SJCRH30 (cell line): Measurements from ENCODE around the gene MRC1. TPM values are rescaled to one million over a fixed set of nuclear protein-coding genes. Genes with fewer than 3 reads are reported as not detected.

ENCODE experiments used
- DNase-seq, 2 experiments: peaks; one replicate each; pipeline ENCODE4 v3.0.0-alpha.2; 2015 to 2020
- H3K27ac ChIP-seq: fragments of 250-450 bp; sonication (Bioruptor Pico); 2 replicates; pipeline ENCODE4 v1.5.1; 2020; ENCODE audit warnings: mild to moderate bottlenecking, moderate library complexity
- H3K27me3 ChIP-seq: fragments of 250-450 bp; sonication (Bioruptor Pico); 2 replicates; pipeline ENCODE4 v1.5.1; 2020; ENCODE audit warnings: mild to moderate bottlenecking, moderate library complexity
- H3K36me3 ChIP-seq: fragments of 250-450 bp; sonication (Bioruptor Pico); 2 replicates; pipeline ENCODE4 v1.5.1; 2020; ENCODE audit warnings: mild to moderate bottlenecking, moderate library complexity
- H3K4me1 ChIP-seq: fragments of 250-450 bp; sonication (Bioruptor Pico); 2 replicates; pipeline ENCODE4 v1.5.1; 2020; ENCODE audit warnings: mild to moderate bottlenecking, moderate library complexity
- H3K4me3 ChIP-seq: fragments of 250-450 bp; sonication (Bioruptor Pico); 2 replicates; pipeline ENCODE4 v1.5.1; 2020; ENCODE audit warnings: mild to moderate bottlenecking, moderate library complexity
- H3K9me3 ChIP-seq: fragments of 250-450 bp; sonication (Bioruptor Pico); replicated peaks from 2 replicates; pipeline ENCODE4 v1.5.1; 2020; ENCODE audit warnings: mild to moderate bottlenecking, moderate library complexity
- total RNA-seq: library from RNA; depleted of rRNA; stranded (reverse); fragments of >200 nt; shearing (Covaris generic); gene quantifications from 2 replicates; pipeline ENCODE4 v1.2.3, GENCODE V29; 2014

Gene MRC1
- total RNA-seq, 1 experiment from 2014 or later = not detected

- no peak overlapping the region for H3K27ac ChIP-seq
- no peak overlapping the region for H3K4me3 ChIP-seq
- peak in 1 of 2 experiments; percentile 1 for DNase-seq
- H3K27me3 ChIP-seq = no peaks in the 10 kb centered on the region
- no peaks in the 10 kb centered on the region for H3K4me1 ChIP-seq
- no peaks in the 10 kb centered on the region for H3K36me3 ChIP-seq
- H3K9me3 ChIP-seq = no peaks in the 10 kb centered on the region
Measured at GRCh38 chr10:17878896-17879295, 69.7 kb downstream of the MRC1 start.

- H3K4me1 ChIP-seq = no peaks in the 10 kb centered on the region
- no peaks in the 10 kb centered on the region for H3K9me3 ChIP-seq
- no peak for DNase-seq
- no peak overlapping the region for H3K4me3 ChIP-seq
- no peak overlapping the region for H3K27ac ChIP-seq
- H3K36me3 ChIP-seq = no peaks in the 10 kb centered on the region
- H3K27me3 ChIP-seq = no peaks in the 10 kb centered on the region
Measured at GRCh38 chr10:17880601-17881000, 71.5 kb downstream of the MRC1 start.

- no peak for DNase-seq
- Histone ChIP-seq H3K4me1 (no peaks in the 10 kb centered on the region), H3K36me3 (no peaks in the 10 kb centered on the region), H3K4me3 (no peak overlapping the region), H3K27me3 (no peaks in the 10 kb centered on the region), H3K27ac (no peak overlapping the region), H3K9me3 (no peaks in the 10 kb centered on the region)
Measured at GRCh38 chr10:17882557-17882956, 73.4 kb downstream of the MRC1 start.

- no peak for DNase-seq
- H3K4me3 ChIP-seq = no peak overlapping the region
- H3K27me3 ChIP-seq = no peaks in the 10 kb centered on the region
- H3K36me3 ChIP-seq = no peaks in the 10 kb centered on the region
- H3K27ac ChIP-seq = no peak overlapping the region
- no peaks in the 10 kb centered on the region for H3K4me1 ChIP-seq
- no peaks in the 10 kb centered on the region for H3K9me3 ChIP-seq
Measured at GRCh38 chr10:17883621-17884020, 74.5 kb downstream of the MRC1 start.

- H3K4me1 ChIP-seq = no peaks in the 10 kb centered on the region
Measured at GRCh38 chr10:17888189-17888588, 79.0 kb downstream of the MRC1 start.

GRCh38 chr10:17891435-17891834 is 82.3 kb downstream of the MRC1 start:
- no peaks in the 10 kb centered on the region for H3K4me1 ChIP-seq
- no peaks in the 10 kb centered on the region for H3K36me3 ChIP-seq
- H3K9me3 ChIP-seq = no peaks in the 10 kb centered on the region
- H3K27ac ChIP-seq = no peak overlapping the region
- H3K27me3 ChIP-seq = no peaks in the 10 kb centered on the region
- no peak overlapping the region for H3K4me3 ChIP-seq
- DNase-seq = no peak

More at GRCh38 chr10:17888189-17888588, 79.0 kb downstream of the MRC1 start:
- Histone ChIP-seq H3K27ac (no peak overlapping the region), H3K36me3 (no peaks in the 10 kb centered on the region), H3K4me3 (no peak overlapping the region), H3K27me3 (no peaks in the 10 kb centered on the region), H3K9me3 (no peaks in the 10 kb centered on the region)
- DNase-seq = no peak

GRCh38 chr10:17904564-17904963 is 95.4 kb downstream of the MRC1 start:
- no peak overlapping the region for H3K4me3 ChIP-seq

GRCh38 chr10:17905491-17905890 is 96.3 kb downstream of the MRC1 start:
- no peak for DNase-seq
- H3K27me3 ChIP-seq = 0 out of 2 replicates have a peak, but pooled peaks cover 3% of the 10 kb centered on the region
- H3K27ac ChIP-seq = no peak overlapping the region
- no peaks in the 10 kb centered on the region for H3K36me3 ChIP-seq
- no peak overlapping the region for H3K4me3 ChIP-seq
- H3K4me1 ChIP-seq = no peaks in the 10 kb centered on the region
- H3K9me3 ChIP-seq = no peaks in the 10 kb centered on the region

More at GRCh38 chr10:17904564-17904963, 95.4 kb downstream of the MRC1 start:
- Histone ChIP-seq H3K27ac (no peak overlapping the region), H3K4me1 (no peaks in the 10 kb centered on the region), H3K9me3 (no peaks in the 10 kb centered on the region), H3K27me3 (no peaks in the 10 kb centered on the region), H3K36me3 (no peaks in the 10 kb centered on the region)
- no peak for DNase-seq

GRCh38 chr10:17906002-17906401 is 96.9 kb downstream of the MRC1 start:
- Histone ChIP-seq H3K4me3 (no peak overlapping the region), H3K4me1 (no peaks in the 10 kb centered on the region), H3K9me3 (no peaks in the 10 kb centered on the region), H3K27me3 (0 out of 2 replicates have a peak, but pooled peaks cover 3% of the 10 kb centered on the region), H3K36me3 (no peaks in the 10 kb centered on the region), H3K27ac (no peak overlapping the region)
- DNase-seq = no peak

- H3K27ac ChIP-seq = no peak overlapping the region
- no peak for DNase-seq
- no peaks in the 10 kb centered on the region for H3K36me3 ChIP-seq
- no peaks in the 10 kb centered on the region for H3K9me3 ChIP-seq
- 0 out of 2 replicates have a peak, but pooled peaks cover 3% of the 10 kb centered on the region for H3K27me3 ChIP-seq
- no peaks in the 10 kb centered on the region for H3K4me1 ChIP-seq
- no peak overlapping the region for H3K4me3 ChIP-seq
Measured at GRCh38 chr10:17907641-17908040, 98.5 kb downstream of the MRC1 start.

- no peaks in the 10 kb centered on the region for H3K4me1 ChIP-seq
- no peaks in the 10 kb centered on the region for H3K36me3 ChIP-seq
- H3K27me3 ChIP-seq = 0 out of 2 replicates have a peak, but pooled peaks cover 3% of the 10 kb centered on the region
- no peak overlapping the region for H3K27ac ChIP-seq
- no peak overlapping the region for H3K4me3 ChIP-seq
- DNase-seq = peak; percentile 20 to 54
- H3K9me3 ChIP-seq = no peaks in the 10 kb centered on the region
Measured at GRCh38 chr10:17910125-17910789, 101.1 kb downstream of the MRC1 start.

GRCh38 chr10:17912754-17913153 is 103.6 kb downstream of the MRC1 start:
- Histone ChIP-seq H3K9me3 (no peaks in the 10 kb centered on the region), H3K4me3 (no peak overlapping the region), H3K4me1 (no peaks in the 10 kb centered on the region), H3K27ac (no peak overlapping the region), H3K27me3 (0 out of 2 replicates have a peak, but pooled peaks cover 3% of the 10 kb centered on the region), H3K36me3 (no peaks in the 10 kb centered on the region)
- DNase-seq = no peak

- Histone ChIP-seq H3K27ac (no peak overlapping the region), H3K4me1 (no peaks in the 10 kb centered on the region), H3K36me3 (no peaks in the 10 kb centered on the region), H3K9me3 (no peaks in the 10 kb centered on the region), H3K27me3 (0 out of 2 replicates have a peak, but pooled peaks cover 3% of the 10 kb centered on the region), H3K4me3 (no peak overlapping the region)
- DNase-seq = no peak
Measured at GRCh38 chr10:17913604-17914003, 104.5 kb downstream of the MRC1 start.

GRCh38 chr10:17914169-17915045 is 105.3 kb downstream of the MRC1 start:
- no peaks in the 10 kb centered on the region for H3K36me3 ChIP-seq

GRCh38 chr10:17915181-17915580 is 106.0 kb downstream of the MRC1 start:
- H3K4me1 ChIP-seq = no peaks in the 10 kb centered on the region
- no peak for DNase-seq
- H3K27me3 ChIP-seq = no peaks in the 10 kb centered on the region
- no peaks in the 10 kb centered on the region for H3K9me3 ChIP-seq
- no peak overlapping the region for H3K27ac ChIP-seq
- H3K36me3 ChIP-seq = no peaks in the 10 kb centered on the region
- H3K4me3 ChIP-seq = no peak overlapping the region

More at GRCh38 chr10:17914169-17915045, 105.3 kb downstream of the MRC1 start:
- no peak overlapping the region for H3K27ac ChIP-seq
- no peak for DNase-seq
- 0 out of 2 replicates have a peak, but pooled peaks cover 3% of the 10 kb centered on the region for H3K27me3 ChIP-seq
- no peaks in the 10 kb centered on the region for H3K4me1 ChIP-seq
- no peak overlapping the region for H3K4me3 ChIP-seq
- H3K9me3 ChIP-seq = no peaks in the 10 kb centered on the region
